Activated naive CD4-positive, alpha-beta T cell treated with anti-CD3 and anti-CD28 coated beads, Interleukin-2, amount 50 U/mL, for 72 hours (primary cell): ENCODE measurements around the gene HNRNPA0. TPM values are rescaled to one million over a fixed set of nuclear protein-coding genes. Genes with fewer than 3 reads are reported as not detected.
"Not testable (repeated sequence)": the region's sequence is repeated elsewhere in the genome, so short reads cannot be mapped to it uniquely, and the experiment has no call there.

ENCODE experiments used
- ATAC-seq, 2 donors: fragments of 150-1000 bp; cut with Tn5 transposase; 2 replicates each; pipeline ENCODE4 v1.10.0; 2021; ENCODE audit warnings: mild to moderate bottlenecking in 2 of 2, moderate library complexity in 2 of 2
- DNase-seq, 2 donors: peaks; one replicate each; pipeline ENCODE4 v3.0.0; 2021 to 2022; ENCODE audit warnings: low spot score in 2 of 2
- H3K27ac Mint-ChIP-seq, 2 donors: one replicate each; pipeline ENCODE4 v1.8.0; 2022; ENCODE audit warnings: mild to moderate bottlenecking in 2 of 2, mixed read lengths in 2 of 2
- H3K36me3 Mint-ChIP-seq, 2 donors: one replicate each; pipeline ENCODE4 v1.8.0; 2022; ENCODE audit warnings: mixed read lengths in 2 of 2
- H3K9me3 Mint-ChIP-seq, 2 donors: one replicate each; pipeline ENCODE4 v1.8.0; 2022; ENCODE audit warnings: mixed read lengths in 2 of 2
- total RNA-seq, 2 donors: library from RNA; stranded (reverse); gene quantifications; one replicate each; pipeline ENCODE4 v1.2.3, GENCODE V29; 2022

HNRNPA0 gene
- total RNA-seq: 10 to 100 TPM; 29.0 to 53.9 TPM

- peak; percentile 94 to 98 for DNase-seq
- Mint-ChIP-seq H3K36me3 (peaks cover 31 to 39% of the 10 kb centered on the region in 2 donors), H3K9me3 (no peaks in the 10 kb centered on the region), H3K27ac (peak within 1 kb of the TSS; percentile 99 to 100)
- peak; percentile 85 to 90 for ATAC-seq
Observed at GRCh38 chr5:137754188-137754960, at the start of gene HNRNPA0. HNRNPA0 (minus strand) TSS chr5:137754363; CDS start chr5:137754066, 297 bp downstream.

- H3K36me3 Mint-ChIP-seq: no peaks in the 10 kb centered on the region
- no peak for ATAC-seq
- H3K27ac Mint-ChIP-seq: no peak overlapping the region
- H3K9me3 Mint-ChIP-seq: no peaks in the 10 kb centered on the region
- DNase-seq: no peak
Observed at GRCh38 chr5:137802282-137803210, 48.4 kb upstream of the HNRNPA0 start.

- Mint-ChIP-seq H3K9me3 (no peaks in the 10 kb centered on the region), H3K36me3 (no peaks in the 10 kb centered on the region), H3K27ac (no peak overlapping the region)
- ATAC-seq: no peak
- DNase-seq: no peak
Observed at GRCh38 chr5:137800700-137801411, 46.7 kb upstream of the HNRNPA0 start.

GRCh38 chr5:137796279-137796678 lies 42.1 kb upstream of the HNRNPA0 start:
- ATAC-seq: no peak

GRCh38 chr5:137794863-137795262 lies 40.7 kb upstream of the HNRNPA0 start:
- Mint-ChIP-seq H3K36me3 (no peaks in the 10 kb centered on the region), H3K9me3 (no peaks in the 10 kb centered on the region), H3K27ac (no peak overlapping the region)
- ATAC-seq (no peak), DNase-seq (no peak)

More at GRCh38 chr5:137796279-137796678, 42.1 kb upstream of the HNRNPA0 start:
- no peak overlapping the region for H3K27ac Mint-ChIP-seq
- H3K9me3 Mint-ChIP-seq: no peaks in the 10 kb centered on the region
- no peak for DNase-seq
- no peaks in the 10 kb centered on the region for H3K36me3 Mint-ChIP-seq

GRCh38 chr5:137792303-137792702 lies 38.1 kb upstream of the HNRNPA0 start:
- Mint-ChIP-seq H3K9me3 (no peaks in the 10 kb centered on the region), H3K27ac (no peak overlapping the region), H3K36me3 (no peaks in the 10 kb centered on the region)
- ATAC-seq: no peak
- DNase-seq: no peak

- DNase-seq: no peak
- no peak overlapping the region for H3K27ac Mint-ChIP-seq
- H3K9me3 Mint-ChIP-seq: no peaks in the 10 kb centered on the region
- no peak for ATAC-seq
- no peaks in the 10 kb centered on the region for H3K36me3 Mint-ChIP-seq
Observed at GRCh38 chr5:137791799-137792198, 37.6 kb upstream of the HNRNPA0 start.

- Mint-ChIP-seq H3K27ac (no peak overlapping the region), H3K9me3 (no peaks in the 10 kb centered on the region), H3K36me3 (no peaks in the 10 kb centered on the region)
- DNase-seq: no peak
- no peak for ATAC-seq
Observed at GRCh38 chr5:137791387-137791786, 37.2 kb upstream of the HNRNPA0 start.

GRCh38 chr5:137788560-137788959 lies 34.4 kb upstream of the HNRNPA0 start:
- DNase-seq, H3K9me3 Mint-ChIP-seq, H3K36me3 Mint-ChIP-seq, H3K27ac Mint-ChIP-seq, ATAC-seq: not testable (repeated sequence)

GRCh38 chr5:137782984-137783536 lies 28.9 kb upstream of the HNRNPA0 start:
- DNase-seq: no peak
- no peak for ATAC-seq
- peaks cover 0 to 6% of the 10 kb centered on the region in 2 donors for H3K36me3 Mint-ChIP-seq
- no peak overlapping the region for H3K27ac Mint-ChIP-seq
- H3K9me3 Mint-ChIP-seq: no peaks in the 10 kb centered on the region

GRCh38 chr5:137782055-137782454 lies 27.9 kb upstream of the HNRNPA0 start:
- peaks cover 0 to 6% of the 10 kb centered on the region in 2 donors for H3K36me3 Mint-ChIP-seq
- no peak overlapping the region for H3K27ac Mint-ChIP-seq
- no peaks in the 10 kb centered on the region for H3K9me3 Mint-ChIP-seq
- no peak for DNase-seq
- ATAC-seq: no peak

- no peaks in the 10 kb centered on the region for H3K9me3 Mint-ChIP-seq
- no peak for ATAC-seq
Observed at GRCh38 chr5:137778772-137779564, 24.8 kb upstream of the HNRNPA0 start.

GRCh38 chr5:137767937-137768336 lies 13.8 kb upstream of the HNRNPA0 start:
- not testable (repeated sequence) for DNase-seq

More at GRCh38 chr5:137778772-137779564, 24.8 kb upstream of the HNRNPA0 start:
- peaks cover 0 to 2% of the 10 kb centered on the region in 2 donors for H3K36me3 Mint-ChIP-seq
- DNase-seq: peak in 1 of 2 donors; percentile 7
- no peak overlapping the region for H3K27ac Mint-ChIP-seq

GRCh38 chr5:137761566-137761965 lies 7.4 kb upstream of the HNRNPA0 start:
- ATAC-seq: no peak
- peaks cover 0 to 6% of the 10 kb centered on the region in 2 donors for H3K36me3 Mint-ChIP-seq
- H3K9me3 Mint-ChIP-seq: no peaks in the 10 kb centered on the region
- no peak overlapping the region for H3K27ac Mint-ChIP-seq
- no peak for DNase-seq

More at GRCh38 chr5:137767937-137768336, 13.8 kb upstream of the HNRNPA0 start:
- Mint-ChIP-seq H3K9me3 (peaks cover 4 to 12% of the 10 kb centered on the region in 2 donors), H3K36me3 (peaks cover 10 to 19% of the 10 kb centered on the region in 2 donors)
- ATAC-seq, H3K27ac Mint-ChIP-seq: not testable (repeated sequence)

GRCh38 chr5:137760719-137761516 lies 6.8 kb upstream of the HNRNPA0 start:
- no peak overlapping the region for H3K27ac Mint-ChIP-seq
- H3K36me3 Mint-ChIP-seq: peaks cover 0 to 6% of the 10 kb centered on the region in 2 donors
- H3K9me3 Mint-ChIP-seq: no peaks in the 10 kb centered on the region
- DNase-seq (no peak), ATAC-seq (no peak)
